Muscle of back (tissue), 11 donors: ENCODE measurements around the gene PRKAR1A. TPM values are rescaled to one million over a fixed set of nuclear protein-coding genes. Genes with fewer than 3 reads are reported as not detected.

Experiments
- DNase-seq, 3 donors: peaks; one replicate each; pipeline versions ENCODE4 v3.0.0 to v3.0.0-alpha.2; 2013
- polyA plus RNA-seq, 10 donors: library from polyadenylated mRNA; unstranded; fragments of 120-200 nt; gene quantifications; one replicate each; pipeline ENCODE4 v1.2.1, GENCODE V29; 2013; ENCODE audit not compliant: insufficient read length in 10 of 10

The PRKAR1A gene
- polyA plus RNA-seq, 10 donors: 267 to 498 (median 331) TPM

GRCh38 chr17:68539548-68540467 lies 27.6 kb downstream of the PRKAR1A start:
- DNase-seq: peak in 1 of 3 donors; percentile 65

GRCh38 chr17:68540981-68541380 lies 28.8 kb downstream of the PRKAR1A start:
- DNase-seq: no peak

GRCh38 chr17:68541816-68542215 lies 29.6 kb downstream of the PRKAR1A start:
- DNase-seq: no peak

GRCh38 chr17:68542698-68543463 lies 30.7 kb downstream of the PRKAR1A start:
- no peak for DNase-seq

GRCh38 chr17:68544111-68544915 lies 32.1 kb downstream of the PRKAR1A start:
- no peak for DNase-seq

- DNase-seq: no peak
These were observed 44.3 kb downstream of the PRKAR1A start for GRCh38 chr17:68556551-68556950.

- peak in 1 of 3 donors; percentile 42 for DNase-seq
These were observed 47.1 kb downstream of the PRKAR1A start for GRCh38 chr17:68559316-68559715.

- peak in 1 of 3 donors; percentile 51 for DNase-seq
These were observed 48.9 kb downstream of the PRKAR1A start for GRCh38 chr17:68560966-68561720.

GRCh38 chr17:68562736-68563135 lies 50.5 kb downstream of the PRKAR1A start:
- no peak for DNase-seq

GRCh38 chr17:68564415-68565111 lies 52.3 kb downstream of the PRKAR1A start:
- no peak for DNase-seq

GRCh38 chr17:68565661-68566441 lies 53.6 kb downstream of the PRKAR1A start:
- no peak for DNase-seq

- DNase-seq: no peak
These were observed 54.2 kb downstream of the PRKAR1A start for GRCh38 chr17:68566442-68566738.

GRCh38 chr17:68567035-68567434 lies 54.8 kb downstream of the PRKAR1A start:
- DNase-seq: no peak

GRCh38 chr17:68567581-68567980 lies 55.4 kb downstream of the PRKAR1A start:
- DNase-seq: no peak

- no peak for DNase-seq
These were observed 56.4 kb downstream of the PRKAR1A start for GRCh38 chr17:68568581-68568980.

GRCh38 chr17:68569346-68569745 lies 57.1 kb downstream of the PRKAR1A start:
- DNase-seq: no peak

- DNase-seq: no peak
These were observed 58.3 kb downstream of the PRKAR1A start for GRCh38 chr17:68570526-68570925.

GRCh38 chr17:68572138-68572842 lies 60.1 kb downstream of the PRKAR1A start:
- no peak for DNase-seq

GRCh38 chr17:68573338-68573737 lies 61.1 kb downstream of the PRKAR1A start:
- DNase-seq: no peak
